Activated T-cell treated with anti-CD3 and anti-CD28 coated beads for 48 hours (primary cell): ENCODE results near the gene NT5C.
"Not testable (repeated sequence)": the region's sequence is repeated elsewhere in the genome, so short reads cannot be mapped to it uniquely, and the experiment has no call there.

Experiments used
- DNase-seq: peaks from one replicate; pipeline ENCODE4 v3.0.0-alpha.2; 2020; ENCODE audit warnings: low read depth

Gene NT5C

DNA sequence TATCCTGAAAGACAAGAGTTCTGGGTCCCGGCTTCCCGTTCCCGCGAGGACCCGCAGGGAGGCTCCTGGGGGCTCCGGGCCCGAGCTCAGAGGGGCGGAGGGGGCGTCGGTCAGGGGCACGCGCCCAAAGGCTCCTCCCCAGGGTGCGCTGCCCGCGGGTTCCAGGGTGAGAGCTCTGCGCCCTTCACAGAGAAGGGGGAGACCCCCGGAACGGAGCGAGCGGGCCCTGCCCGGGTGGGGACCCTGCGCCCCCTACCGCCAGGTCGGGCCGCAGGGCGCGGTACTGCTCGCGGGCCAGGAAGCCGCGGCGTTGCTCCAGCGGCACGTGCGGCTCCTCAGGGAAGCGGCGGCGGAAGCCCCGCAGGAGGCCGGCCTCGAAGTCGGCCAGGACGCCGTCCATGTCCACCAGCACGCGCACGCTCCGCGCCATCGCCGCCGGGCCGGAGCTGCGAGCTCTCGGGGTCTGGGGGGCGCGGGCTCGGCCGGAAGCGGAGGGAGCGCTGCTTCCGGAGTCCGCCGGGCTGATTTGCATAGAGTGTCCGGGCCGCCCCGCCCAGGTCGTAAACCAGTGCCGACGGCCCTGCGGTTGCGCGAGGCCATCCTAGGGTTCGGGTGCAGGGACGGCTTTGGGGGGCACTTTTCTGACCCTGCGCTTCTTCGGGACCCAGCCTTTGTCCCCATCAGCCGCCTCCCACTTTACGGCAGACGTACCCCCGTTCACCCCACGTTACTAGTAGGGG lies at the start of gene NT5C:
TSS of gene NT5C (minus strand) at position 465 of the 740 bp plus-strand sequence. CDS start at position 430, 35 bp downstream.
- DNase-seq, result peak; percentile 77

DNA sequence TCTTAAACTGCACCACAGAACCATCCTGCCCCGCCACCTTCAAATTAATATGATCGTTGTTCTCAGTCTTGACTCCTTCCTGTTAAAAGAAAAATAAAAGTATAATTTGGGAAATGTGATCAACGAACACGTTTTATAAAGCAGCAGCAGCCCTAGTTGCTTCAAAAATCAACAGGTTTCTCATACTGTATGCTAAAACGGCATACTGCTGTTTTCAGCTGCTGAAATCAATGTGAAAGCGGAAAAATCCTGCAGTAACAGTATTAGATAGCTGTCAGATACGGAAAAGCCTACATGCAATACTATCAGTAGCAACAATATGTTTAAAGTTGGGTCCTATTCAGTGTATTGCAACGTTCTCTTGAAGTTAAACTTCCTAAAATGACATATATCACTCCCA lies 49.6 kb upstream of the NT5C start:
- no peak for DNase-seq

DNA sequence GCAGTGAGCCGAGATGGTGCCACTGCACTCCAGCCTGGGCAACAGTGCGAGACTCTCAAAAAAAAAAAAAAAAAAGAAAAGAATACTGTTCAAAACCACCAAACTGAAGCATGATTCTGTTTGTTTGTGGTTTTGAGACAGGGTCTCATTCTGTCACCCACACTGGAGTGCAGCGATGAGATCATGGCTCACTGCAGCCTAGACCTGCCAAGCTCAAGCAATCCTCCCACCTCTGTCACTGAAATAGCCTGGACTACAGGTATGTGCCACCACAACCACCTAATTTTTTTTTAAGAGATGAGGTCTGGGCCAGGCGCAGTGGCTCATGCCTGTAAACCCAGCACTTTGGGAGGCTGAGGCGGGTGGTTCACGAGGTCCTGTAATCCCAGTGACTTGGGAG lies 46.9 kb upstream of the NT5C start:
- DNase-seq, result no peak

DNA sequence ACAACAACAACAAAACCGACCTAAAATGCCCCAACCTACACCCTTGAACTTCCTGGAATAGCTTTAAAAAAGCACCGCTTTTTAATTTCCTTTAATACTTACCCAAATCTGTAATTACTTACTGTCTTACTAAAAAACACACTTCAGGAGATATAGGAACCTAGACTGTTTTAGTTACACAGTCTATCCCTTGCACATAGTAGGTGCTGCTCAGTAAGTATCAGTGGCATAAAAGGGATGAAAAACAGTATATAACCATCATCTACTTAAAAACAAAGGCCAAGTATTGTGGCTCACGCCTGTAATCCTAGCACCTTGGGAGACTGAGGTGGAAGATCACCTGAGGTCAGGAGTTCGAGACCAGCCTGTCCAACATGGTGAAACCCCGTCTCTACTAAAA lies 45.1 kb upstream of the NT5C start:
- no peak for DNase-seq

DNA sequence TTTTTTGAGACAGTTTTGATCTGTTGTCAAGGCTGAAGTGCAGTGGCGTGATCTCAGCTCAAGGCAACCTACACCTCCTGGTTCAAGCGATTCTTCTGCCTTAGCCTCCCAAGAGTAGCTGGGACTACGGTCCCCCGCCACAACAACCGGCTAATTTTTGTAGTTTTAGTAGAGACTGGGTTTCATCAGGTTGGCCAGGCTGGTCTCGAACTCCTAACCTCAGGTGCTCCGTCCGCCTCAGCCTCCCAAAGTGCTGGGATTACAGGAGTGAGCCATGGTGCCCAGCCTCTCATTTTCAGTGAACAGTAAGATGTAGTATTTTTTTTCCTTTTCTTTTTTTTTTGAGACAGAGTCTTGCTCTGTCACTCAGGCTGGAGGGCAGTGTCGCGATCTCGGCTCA lies 43.5 kb upstream of the NT5C start:
- DNase-seq, result no peak

DNA sequence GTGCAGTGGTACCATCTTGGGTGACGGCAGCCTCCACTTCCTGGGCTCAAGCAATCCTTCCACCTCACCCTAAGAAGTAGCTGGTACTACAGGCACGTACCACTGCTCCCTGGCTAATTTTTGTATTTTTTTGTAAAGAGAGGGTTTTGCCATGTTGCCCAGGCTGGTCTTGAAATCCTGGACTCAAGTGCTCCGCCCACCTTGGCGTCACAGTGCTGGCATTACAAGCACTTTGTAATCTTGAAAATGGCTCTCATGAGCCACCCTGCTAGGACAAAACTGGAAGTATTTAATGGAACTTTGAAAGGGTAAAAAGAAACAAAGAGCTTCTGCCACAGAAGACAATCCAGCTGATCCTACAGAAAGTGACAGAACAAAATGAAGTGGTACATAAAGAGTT lies 42.0 kb upstream of the NT5C start:
- no peak for DNase-seq

DNA sequence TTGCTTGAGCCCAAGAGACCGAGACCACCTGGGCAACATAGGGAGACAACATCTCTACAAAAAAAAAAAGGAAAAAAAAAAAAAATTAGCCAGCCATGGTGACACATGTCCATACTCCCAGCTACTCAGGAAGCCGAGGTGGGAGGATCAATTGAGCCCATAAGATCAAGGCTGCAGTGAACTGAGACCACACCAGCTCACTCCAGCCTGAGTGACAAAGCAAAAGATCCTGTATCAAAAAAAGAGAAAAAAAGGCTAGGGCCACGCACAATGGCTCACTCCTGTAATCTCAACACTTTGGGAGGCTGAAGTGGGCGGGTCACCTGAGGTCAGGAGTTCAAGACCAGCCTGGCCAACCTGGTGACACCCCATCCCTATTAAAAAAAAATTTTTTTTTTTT lies 37.5 kb upstream of the NT5C start:
- no peak for DNase-seq

DNA sequence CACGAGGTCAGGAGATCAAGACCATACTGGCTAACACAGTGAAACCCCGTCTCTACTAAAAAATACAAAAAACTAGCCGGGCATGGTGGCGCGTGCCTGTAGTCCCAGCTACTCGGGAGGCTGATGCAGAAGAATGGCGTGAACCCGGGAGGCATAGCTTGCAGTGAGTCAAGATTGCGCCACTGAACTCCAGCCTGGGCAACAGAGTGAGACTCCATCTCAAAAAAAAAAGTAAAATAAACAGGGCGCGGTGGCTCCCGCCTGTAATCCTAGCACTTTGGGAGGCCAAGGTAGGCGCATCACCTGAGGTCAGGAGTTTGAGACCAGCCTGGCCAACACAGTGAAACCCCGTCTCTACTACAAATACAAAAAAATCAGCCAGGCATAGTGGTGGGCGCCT lies 33.1 kb upstream of the NT5C start:
- DNase-seq, result not testable (repeated sequence)

DNA sequence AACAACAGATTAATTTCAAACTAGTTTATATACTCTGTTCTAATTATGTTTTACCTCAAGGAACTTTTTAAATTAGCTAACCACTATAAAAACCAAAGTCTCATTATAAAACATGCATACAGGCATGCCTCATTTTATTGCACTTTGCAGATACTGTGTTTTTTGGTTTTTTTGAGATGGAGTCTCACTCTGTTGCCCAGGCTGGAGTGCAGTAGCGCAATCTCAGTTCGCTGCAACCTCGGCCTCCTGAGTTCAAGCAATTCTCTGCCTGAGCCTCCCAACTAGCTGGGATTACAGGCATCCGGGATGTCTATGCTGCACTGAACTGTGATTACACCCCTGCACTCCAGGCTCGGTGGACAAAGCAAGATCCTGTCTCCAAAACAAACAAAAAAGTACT lies 31.5 kb upstream of the NT5C start:
- no peak for DNase-seq

DNA sequence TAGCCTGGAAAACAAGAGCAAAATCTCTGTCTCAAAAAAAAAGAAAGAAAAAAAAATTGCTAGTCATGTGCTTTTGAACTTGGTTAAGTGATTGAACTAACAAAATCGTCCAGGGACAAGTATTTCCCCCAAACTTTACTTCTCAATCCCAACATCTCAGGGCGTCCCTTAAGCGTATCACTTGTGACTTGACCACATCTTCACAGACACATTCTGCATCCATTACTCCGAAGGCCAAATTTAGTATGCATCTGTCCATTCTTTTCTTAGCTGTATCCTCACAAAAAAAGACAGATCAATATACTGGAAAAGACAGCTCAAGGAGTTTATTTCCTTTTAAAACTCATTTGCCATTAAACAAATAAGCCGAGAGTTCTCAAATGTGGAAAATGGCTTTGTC lies 28.7 kb upstream of the NT5C start:
- DNase-seq, result no peak

DNA sequence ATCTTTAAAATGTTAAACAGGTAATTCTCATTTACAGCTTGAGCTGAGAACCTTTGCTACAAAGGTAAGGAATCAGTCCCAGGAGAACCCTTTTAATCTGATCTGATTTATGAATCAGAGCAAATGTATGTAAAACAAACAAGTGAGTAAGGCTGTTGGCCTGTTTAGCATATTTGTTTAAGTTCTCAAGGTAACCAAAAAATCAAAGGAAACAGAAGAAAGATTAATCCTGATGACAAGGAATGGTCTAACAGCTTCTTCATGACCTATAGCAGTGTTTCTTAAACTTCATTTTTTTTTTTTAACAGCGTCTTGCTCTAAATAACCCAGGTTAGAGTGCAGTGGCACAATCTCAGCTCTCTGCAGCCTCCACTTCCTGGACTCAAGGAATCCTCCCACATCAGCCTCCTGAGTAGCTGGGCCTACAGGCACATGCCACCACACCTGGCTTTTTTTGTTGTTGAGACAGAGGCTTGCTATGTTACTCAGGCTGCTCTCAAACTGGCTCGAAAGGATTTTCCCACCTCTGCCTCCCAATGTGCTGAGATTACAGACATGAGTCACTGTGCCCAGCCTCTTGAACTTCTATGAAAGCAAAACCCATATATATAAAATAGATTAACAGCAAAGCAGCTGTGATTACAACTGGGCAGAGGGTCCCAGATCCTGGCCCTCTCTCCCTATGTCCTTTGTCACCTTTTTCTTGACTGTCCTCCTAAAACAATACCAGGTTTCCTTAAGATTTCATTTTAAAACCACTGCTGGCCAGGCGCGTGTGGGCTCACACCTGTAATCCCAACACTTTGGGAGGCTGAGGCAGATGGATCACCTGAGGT lies 27.9 kb upstream of the NT5C start:
- no peak for DNase-seq

DNA sequence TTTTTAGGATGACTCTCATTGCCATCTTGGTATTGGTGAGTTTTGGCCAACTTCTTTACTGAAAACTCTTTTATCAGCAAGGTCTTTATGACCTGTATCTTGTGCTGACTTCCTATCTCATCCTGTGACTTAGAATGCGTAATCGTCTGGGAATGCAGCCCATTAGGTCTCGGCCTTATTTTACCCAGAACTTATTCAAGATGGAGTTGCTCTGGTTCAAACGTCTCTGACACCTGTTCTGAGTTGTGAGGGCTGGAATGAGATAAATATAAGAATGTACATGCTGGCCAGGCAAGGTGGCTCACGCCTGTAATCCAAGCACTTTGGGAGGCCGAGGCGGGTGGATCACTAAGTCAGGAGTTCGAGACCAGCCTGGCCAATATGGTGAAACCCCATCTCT lies 26.9 kb upstream of the NT5C start:
- not testable (repeated sequence) for DNase-seq

DNA sequence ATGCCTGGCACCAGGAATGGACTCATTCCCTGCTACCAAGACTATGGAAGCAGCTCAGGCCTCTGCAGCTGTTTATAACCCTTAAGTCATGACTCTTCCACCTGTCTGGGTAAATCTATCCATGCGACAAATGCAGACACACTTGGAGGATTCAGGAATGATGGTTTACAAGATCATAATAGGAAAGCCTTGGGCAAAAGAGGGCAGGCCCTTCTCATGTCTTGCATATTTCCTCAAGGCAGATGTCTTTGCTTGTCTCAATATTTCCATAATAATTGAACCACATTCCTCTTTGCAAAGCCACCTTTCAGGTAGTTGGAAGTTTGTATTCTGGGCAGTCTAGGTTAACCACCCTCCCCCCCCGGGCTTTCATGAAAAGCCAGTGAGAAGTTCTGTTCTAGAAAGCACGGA lies 23.7 kb upstream of the NT5C start:
- no peak for DNase-seq

DNA sequence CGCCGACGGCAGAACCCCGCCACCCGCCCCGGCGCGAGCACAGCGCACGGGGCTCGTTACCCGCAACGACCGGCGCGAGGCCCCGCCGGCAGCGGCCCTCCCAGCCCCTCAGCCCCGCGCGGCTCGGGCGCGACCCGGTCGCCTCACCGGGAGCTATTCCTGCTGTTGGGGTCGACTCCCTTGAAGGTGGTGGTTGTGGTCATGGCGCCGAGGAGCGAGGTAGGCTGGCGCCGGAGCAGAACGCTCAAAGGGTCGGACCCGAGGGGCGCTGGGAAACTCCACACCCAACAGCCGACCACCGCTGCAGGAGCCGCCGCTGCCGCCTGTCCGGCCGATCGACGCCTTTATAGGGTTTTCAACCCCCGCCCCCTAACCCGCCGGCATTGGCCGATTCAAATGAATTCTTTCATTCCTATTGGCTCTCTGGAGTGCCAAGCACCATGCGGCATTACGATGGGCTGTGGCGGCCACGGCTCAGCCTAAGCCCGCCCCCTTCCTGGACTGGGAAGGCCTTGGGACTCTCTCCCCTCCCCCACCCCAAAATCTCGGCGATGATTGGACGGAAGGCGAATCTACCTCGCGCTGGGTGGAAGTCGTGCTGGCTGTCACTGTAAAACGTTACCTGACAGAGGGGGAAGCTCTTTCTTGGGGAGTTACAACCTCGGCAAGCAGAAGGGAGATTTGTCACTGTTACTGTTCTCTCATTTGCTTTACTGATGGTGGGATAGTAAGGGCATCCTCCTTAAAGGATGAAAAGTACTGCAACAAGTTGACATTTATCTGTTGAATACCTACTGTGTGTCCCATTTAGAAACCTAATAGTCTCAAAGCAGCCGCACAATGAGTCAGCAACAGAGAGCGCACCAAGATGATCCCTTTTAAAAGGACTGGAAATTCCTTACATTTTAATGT lies 22.9 kb upstream of the NT5C start, which contains the start of gene JPT1:
TSS of gene JPT1 (minus strand) at position 318 of the 912 bp plus-strand sequence. CDS start at position 203, 115 bp downstream.
- peak; percentile 96 for DNase-seq

DNA sequence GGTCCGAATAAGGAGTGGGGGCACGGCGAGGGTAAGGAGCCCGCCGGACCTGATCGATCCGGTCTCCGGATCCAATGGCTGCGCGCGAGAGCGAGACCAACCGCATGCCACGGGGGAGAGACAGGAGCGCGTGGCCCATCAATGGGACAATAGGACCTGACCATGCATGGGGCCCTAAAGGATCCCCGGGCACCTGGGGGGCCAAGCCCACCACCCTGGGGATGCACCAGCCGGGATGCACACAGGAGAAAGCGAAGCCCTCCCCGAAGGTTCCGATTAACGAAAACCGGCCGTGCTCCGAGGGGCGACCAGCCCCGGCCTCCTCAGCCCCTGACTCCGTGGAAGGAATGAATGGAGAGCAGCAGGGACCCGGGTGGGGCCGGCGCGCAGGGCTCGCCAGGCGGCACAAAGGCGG lies 22.2 kb upstream of the NT5C start:
- DNase-seq, result peak; percentile 26

DNA sequence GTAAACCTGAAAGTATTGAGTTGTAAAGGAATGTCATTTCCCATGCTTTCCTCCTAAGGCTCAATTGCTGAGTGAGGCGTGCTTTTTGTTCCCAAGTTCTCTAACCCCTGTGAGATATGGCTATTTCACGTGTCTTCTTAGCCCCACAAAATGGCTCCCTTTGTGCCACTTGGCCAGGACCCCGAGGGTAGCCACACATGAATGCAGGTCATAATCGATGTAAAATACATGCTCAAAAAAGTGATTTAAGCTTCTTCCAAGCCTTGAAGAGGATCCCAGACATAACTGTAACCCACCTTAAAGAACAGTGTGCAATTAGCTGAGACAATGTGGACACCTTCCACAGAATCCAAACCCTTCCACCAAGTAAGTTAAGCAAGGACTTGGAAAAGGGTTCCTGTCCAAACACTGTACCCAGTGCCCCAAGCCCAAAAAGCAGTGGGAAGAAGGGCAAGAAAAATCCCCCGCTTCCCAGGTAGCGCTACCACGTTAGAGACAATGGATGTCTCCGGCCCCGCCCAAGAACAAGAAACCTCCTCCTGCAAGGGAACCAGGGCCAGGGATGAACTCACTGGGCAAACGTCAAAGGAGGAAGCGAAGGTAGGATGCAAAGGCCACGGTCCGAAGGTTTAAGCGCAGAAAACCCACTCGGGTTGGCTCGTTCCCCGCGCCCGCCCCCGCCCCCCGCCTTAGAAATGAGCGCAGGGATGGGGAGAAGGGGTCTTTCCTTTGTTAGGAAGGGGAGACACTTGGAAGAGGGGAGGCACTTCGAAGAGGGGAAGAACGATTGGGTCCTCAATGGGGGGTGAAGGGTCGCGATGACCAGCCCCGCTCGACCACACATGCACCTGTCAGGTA lies 21.6 kb upstream of the NT5C start:
- DNase-seq, result peak; percentile 30

DNA sequence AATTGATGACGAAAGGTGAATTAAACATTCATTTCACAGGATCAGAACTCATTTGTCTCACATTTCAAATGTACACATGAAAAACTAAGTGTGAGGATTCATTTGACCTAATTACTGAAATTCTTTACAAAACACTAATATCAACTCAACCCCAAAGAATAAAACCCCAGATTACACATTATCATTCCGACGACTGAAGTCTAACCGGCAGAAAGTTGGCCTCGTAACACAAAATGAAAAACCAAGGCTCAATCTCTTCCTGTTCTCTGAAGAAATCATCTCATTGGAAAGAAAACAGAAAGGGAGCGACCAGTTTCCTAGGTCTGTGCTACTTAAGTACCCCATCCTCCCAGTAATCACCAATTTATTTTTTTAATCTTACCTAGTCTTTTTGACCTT lies 21.0 kb upstream of the NT5C start:
- DNase-seq, result no peak

DNA sequence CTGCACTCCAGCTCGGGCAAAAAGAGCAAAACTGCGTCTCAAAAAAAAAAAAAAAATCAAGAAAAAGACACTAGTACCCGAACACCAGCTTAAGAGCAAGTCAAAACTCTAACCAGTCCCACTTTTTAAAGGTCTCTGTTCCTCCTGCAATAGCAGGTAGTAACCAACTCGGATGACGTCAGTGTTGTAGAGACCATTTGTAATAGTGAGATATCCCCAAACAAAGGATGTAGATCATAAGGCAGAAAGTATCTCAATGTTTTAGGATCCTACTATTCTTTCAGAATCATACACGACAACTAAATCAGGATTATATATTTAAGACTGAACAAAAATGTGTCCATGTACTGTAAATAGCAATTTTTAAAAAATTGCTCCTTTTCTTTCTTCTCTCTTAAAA lies 20.4 kb upstream of the NT5C start:
- no peak for DNase-seq

DNA sequence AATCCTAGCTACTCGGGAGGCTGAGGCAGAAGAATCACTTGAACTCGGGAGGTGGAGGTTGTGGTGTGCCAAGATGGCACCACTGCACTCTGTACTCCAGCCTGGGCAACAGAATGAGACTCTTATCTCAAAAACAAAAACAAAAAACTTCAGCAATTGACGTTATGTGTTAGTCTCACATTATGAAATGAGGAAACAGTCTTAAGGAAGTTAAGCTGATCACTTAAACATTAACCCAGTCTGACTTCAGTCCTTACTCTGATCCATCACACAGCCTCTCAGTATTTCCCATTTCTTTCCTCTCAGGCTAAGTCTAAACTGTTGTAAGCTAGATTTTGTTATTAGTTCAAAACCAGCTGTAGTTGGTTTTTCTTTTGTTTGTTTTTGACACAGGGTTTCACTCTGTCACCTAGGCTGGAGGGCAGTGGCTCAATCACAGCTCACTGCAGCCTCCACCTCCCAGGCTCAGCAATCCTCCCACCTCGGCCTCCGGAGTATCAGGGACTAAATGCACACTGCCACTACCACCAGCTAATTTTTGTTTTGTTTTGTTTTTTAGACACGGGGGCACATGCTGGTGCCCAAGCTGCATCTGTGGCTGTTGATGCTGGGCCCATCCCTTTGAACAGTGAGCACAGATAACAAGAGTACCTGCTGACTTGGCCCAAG lies 16.5 kb upstream of the NT5C start:
- no peak for DNase-seq

DNA sequence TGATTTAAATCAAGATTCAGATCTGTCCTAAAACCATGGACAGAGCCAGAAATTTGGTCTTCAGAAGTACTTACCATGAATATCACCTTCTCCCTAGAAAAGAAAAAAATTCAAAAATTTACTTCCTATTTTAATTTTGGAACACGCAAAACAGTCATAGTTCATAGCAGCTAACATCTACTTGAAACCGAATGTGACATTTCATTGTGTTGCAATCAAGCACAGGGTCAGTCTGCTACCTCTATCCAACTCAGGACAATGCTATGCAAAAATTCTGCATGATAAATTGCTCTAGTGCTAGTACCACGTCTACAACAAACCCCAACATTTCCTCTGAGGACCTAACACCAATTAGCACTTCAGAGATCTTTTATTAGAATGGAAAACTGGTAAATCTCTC lies 15.1 kb upstream of the NT5C start:
- DNase-seq, result no peak
